Lower lobe of right lung (tissue), 2 donors: Measurements from ENCODE around the gene C13orf42. TPM values are rescaled to one million over a fixed set of nuclear protein-coding genes. Genes with fewer than 3 reads are reported as not detected.
"Not testable (repeated sequence)": the region's sequence is repeated elsewhere in the genome, so short reads cannot be mapped to it uniquely, and the experiment has no call there.

Experiments
- ATAC-seq, 2 donors: fragments of 200-7000 bp; cut with Tn5 transposase; one replicate each; pipeline ENCODE4 v1.9.1; 2020 to 2022; ENCODE audit warnings: mild to moderate bottlenecking in 2 of 2, moderate library complexity in 2 of 2
- DNase-seq: peaks from one replicate; pipeline ENCODE4 v3.0.0-alpha.2; 2020
- H3K27ac ChIP-seq: fragments of 200-600 bp; one replicate; pipeline ENCODE4 v1.8.0; 2022
- H3K27me3 ChIP-seq: fragments of 200-600 bp; one replicate; pipeline ENCODE4 v1.8.0; 2022; ENCODE audit warnings: low read depth
- H3K36me3 ChIP-seq: fragments of 200-600 bp; one replicate; pipeline ENCODE4 v1.8.0; 2022; ENCODE audit warnings: mild to moderate bottlenecking
- H3K4me1 ChIP-seq: fragments of 200-600 bp; one replicate; pipeline ENCODE4 v1.8.0; 2022
- H3K4me3 ChIP-seq: fragments of 200-600 bp; one replicate; pipeline ENCODE4 v1.8.0; 2022; ENCODE audit warnings: mild to moderate bottlenecking
- H3K9me3 ChIP-seq: fragments of 200-600 bp; one replicate; pipeline ENCODE4 v1.8.0; 2022
- CTCF ChIP-seq: fragments of 200-600 bp; IDR thresholded peaks from one replicate; pipeline ENCODE4 v1.8.0; 2022; ENCODE audit warnings: antibody characterized with exemption, mild to moderate bottlenecking
- intact Hi-C: fragments of 100-400 bp; cut with DNase I; formaldehyde crosslinking; loops from one replicate; pipeline ENCODE4 v1.11.0; 2022
- total RNA-seq: library from RNA; stranded (reverse); fragmentation: NEBNext Ultra II Directional; extraction: Animal tissue kit (Norgen Biotek cat#: 25700); gene quantifications from one replicate; pipeline ENCODE4 v1.2.1, GENCODE V29; 2021
- donor health status: DM: no; HTN: yes; CAD: no; lungs with severe emphysema.

The C13orf42 gene
- total RNA-seq, 1 donor from 2014 or later = not detected

GRCh38 chr13:51096131-51096530 lies 14.9 kb downstream of the C13orf42 start:
- no peak overlapping the region for H3K27ac ChIP-seq
- no peaks in the 10 kb centered on the region for H3K4me1 ChIP-seq
- no peak overlapping the region for H3K4me3 ChIP-seq
- DNase-seq = no peak
- no peaks in the 10 kb centered on the region for H3K9me3 ChIP-seq
- H3K27me3 ChIP-seq = no peaks in the 10 kb centered on the region
- no peak for ATAC-seq
- H3K36me3 ChIP-seq = no peaks in the 10 kb centered on the region
- no peak for TF ChIP-seq CTCF
- intact Hi-C loops = no loop called here

GRCh38 chr13:51093574-51093973 lies 17.5 kb downstream of the C13orf42 start:
- intact Hi-C loops = no loop called here
- Histone ChIP-seq H3K4me1 (no peaks in the 10 kb centered on the region), H3K27ac (no peak overlapping the region), H3K27me3 (no peaks in the 10 kb centered on the region), H3K9me3 (no peaks in the 10 kb centered on the region), H3K4me3 (no peak overlapping the region), H3K36me3 (no peaks in the 10 kb centered on the region)
- no peak for ATAC-seq
- TF ChIP-seq CTCF = no peak
- no peak for DNase-seq

- no peak for ATAC-seq
- intact Hi-C loops = no loop called here
Measured at GRCh38 chr13:51091839-51092238, 19.2 kb downstream of the C13orf42 start.

GRCh38 chr13:51083706-51084105 lies 27.4 kb downstream of the C13orf42 start:
- intact Hi-C loops = no loop called here
- no peaks in the 10 kb centered on the region for H3K27me3 ChIP-seq

More at GRCh38 chr13:51091839-51092238, 19.2 kb downstream of the C13orf42 start:
- no peaks in the 10 kb centered on the region for H3K27me3 ChIP-seq
- no peak for DNase-seq
- TF ChIP-seq CTCF = no peak
- H3K4me3 ChIP-seq = no peak overlapping the region
- no peaks in the 10 kb centered on the region for H3K36me3 ChIP-seq
- H3K9me3 ChIP-seq = no peaks in the 10 kb centered on the region
- no peaks in the 10 kb centered on the region for H3K4me1 ChIP-seq
- H3K27ac ChIP-seq = no peak overlapping the region

GRCh38 chr13:51080478-51081065 lies 30.5 kb downstream of the C13orf42 start:
- DNase-seq, ATAC-seq, H3K4me1 ChIP-seq, H3K9me3 ChIP-seq, H3K27ac ChIP-seq, H3K36me3 ChIP-seq, intact Hi-C loops, H3K4me3 ChIP-seq, H3K27me3 ChIP-seq: not testable (repeated sequence)

More at GRCh38 chr13:51083706-51084105, 27.4 kb downstream of the C13orf42 start:
- no peak for ATAC-seq
- Histone ChIP-seq H3K4me3 (no peak overlapping the region), H3K4me1 (no peaks in the 10 kb centered on the region), H3K27ac (no peak overlapping the region), H3K9me3 (no peaks in the 10 kb centered on the region), H3K36me3 (no peaks in the 10 kb centered on the region)
- DNase-seq = no peak
- no peak for TF ChIP-seq CTCF

- H3K36me3 ChIP-seq = no peaks in the 10 kb centered on the region
- TF ChIP-seq CTCF = no peak
- no peak for DNase-seq
- no peaks in the 10 kb centered on the region for H3K9me3 ChIP-seq
- peak in 1 of 2 donors; percentile 12 for ATAC-seq
- peaks cover 4% of the 10 kb centered on the region for H3K4me1 ChIP-seq
- H3K27me3 ChIP-seq = peaks cover 4% of the 10 kb centered on the region
- no peak overlapping the region for H3K4me3 ChIP-seq
- intact Hi-C loops = no loop called here
- H3K27ac ChIP-seq = no peak overlapping the region
Measured at GRCh38 chr13:51071493-51071892, 39.6 kb downstream of the C13orf42 start.
